Measurements from ENCODE around the gene FHIT. TPM values are rescaled to one million over a fixed set of nuclear protein-coding genes. Genes with fewer than 3 reads are reported as not detected.
A peak's percentile ranks its signal among the peaks of the same experiment; 100 is the strongest.

FHIT gene
- total RNA-seq (ENCODE audit: low replicate concordance): 3.2 and 5.7 TPM in 2 replicates

GRCh38 chr3:61251174-61251972 is at the start of gene FHIT:
FHIT (minus strand) TSS chr3:61251452.
- no peaks in the 10 kb centered on the region for H4K20me1 ChIP-seq (ENCODE audit: low read depth)
- H3K9ac ChIP-seq: peak within 1 kb of the TSS; percentile 46
- H3K9me3 ChIP-seq (ENCODE audit: low read depth): no peaks in the 10 kb centered on the region
- H3K27me3 ChIP-seq: no peaks in the 10 kb centered on the region
- peak within 1 kb of the TSS; percentile 83 for H3K4me3 Mint-ChIP-seq
- peak within 1 kb of the TSS; percentile 47 for H3K27ac Mint-ChIP-seq
- no peaks in the 10 kb centered on the region for H3K9me3 Mint-ChIP-seq
- H2AFZ ChIP-seq (replicated peaks): peak within 1 kb of the TSS; percentile 81
- no peaks in the 10 kb centered on the region for H3K36me3 ChIP-seq
- H3K27me3 Mint-ChIP-seq (ENCODE audit: insufficient read depth, low read depth): peaks cover 3% of the 10 kb centered on the region
- H3K4me1 Mint-ChIP-seq: peaks cover 27% of the 10 kb centered on the region
- no peaks in the 10 kb centered on the region for H3K79me2 ChIP-seq (ENCODE audit: low read depth)
- DNase-seq (ENCODE audit: low spot score): peak; percentile 98
- H3F3A ChIP-seq (ENCODE audit: low read depth): peaks cover 8% of the 10 kb centered on the region
- H3K27ac ChIP-seq: no peak within 1 kb of the TSS
- no peaks in the 10 kb centered on the region for H3K36me3 Mint-ChIP-seq
- peak within 1 kb of the TSS; percentile 79 for H3K4me2 ChIP-seq
- peak within 1 kb of the TSS; percentile 53 for H3K4me3 ChIP-seq
- peaks cover 7% of the 10 kb centered on the region for H3K4me1 ChIP-seq
- TF ChIP-seq, protein P1, sequence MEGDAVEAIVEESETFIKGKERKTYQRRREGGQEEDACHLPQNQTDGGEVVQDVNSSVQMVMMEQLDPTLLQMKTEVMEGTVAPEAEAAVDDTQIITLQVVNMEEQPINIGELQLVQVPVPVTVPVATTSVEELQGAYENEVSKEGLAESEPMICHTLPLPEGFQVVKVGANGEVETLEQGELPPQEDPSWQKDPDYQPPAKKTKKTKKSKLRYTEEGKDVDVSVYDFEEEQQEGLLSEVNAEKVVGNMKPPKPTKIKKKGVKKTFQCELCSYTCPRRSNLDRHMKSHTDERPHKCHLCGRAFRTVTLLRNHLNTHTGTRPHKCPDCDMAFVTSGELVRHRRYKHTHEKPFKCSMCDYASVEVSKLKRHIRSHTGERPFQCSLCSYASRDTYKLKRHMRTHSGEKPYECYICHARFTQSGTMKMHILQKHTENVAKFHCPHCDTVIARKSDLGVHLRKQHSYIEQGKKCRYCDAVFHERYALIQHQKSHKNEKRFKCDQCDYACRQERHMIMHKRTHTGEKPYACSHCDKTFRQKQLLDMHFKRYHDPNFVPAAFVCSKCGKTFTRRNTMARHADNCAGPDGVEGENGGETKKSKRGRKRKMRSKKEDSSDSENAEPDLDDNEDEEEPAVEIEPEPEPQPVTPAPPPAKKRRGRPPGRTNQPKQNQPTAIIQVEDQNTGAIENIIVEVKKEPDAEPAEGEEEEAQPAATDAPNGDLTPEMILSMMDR (IDR thresholded peaks at IDR 0.05): no peak
- TF ChIP-seq EZH2 (IDR thresholded peaks at IDR 0.05) (no peak), EZH2phosphoT487 (IDR thresholded peaks at IDR 0.05) (no peak)

DNA sequence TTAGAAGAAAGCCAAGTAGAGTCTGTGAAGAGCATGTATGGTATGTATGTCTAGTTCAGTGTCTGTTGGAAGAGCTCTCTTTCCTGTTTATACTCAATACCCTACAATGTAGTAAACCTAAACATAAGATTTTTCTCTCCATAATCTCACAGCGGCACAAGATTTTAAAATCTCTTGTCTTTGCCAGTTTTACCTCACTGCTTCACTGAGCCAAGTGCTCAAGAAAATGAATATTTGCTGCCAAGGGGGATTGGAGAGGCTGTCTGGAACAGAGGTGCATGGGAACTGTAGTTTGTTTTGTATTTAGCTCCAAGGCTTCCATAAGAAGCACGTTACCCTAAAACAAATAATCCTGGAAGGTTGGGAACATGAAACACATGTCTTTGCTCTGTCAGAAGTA is 49.5 kb upstream of the FHIT start:
- Histone ChIP-seq H3K27me3 (no peaks in the 10 kb centered on the region), H3K27ac (no peak overlapping the region), H3K4me2 (no peak overlapping the region), H3F3A (ENCODE audit: low read depth) (no peaks in the 10 kb centered on the region), H3K36me3 (no peaks in the 10 kb centered on the region), H4K20me1 (ENCODE audit: low read depth) (no peaks in the 10 kb centered on the region), H3K79me2 (ENCODE audit: low read depth) (no peaks in the 10 kb centered on the region), H3K9ac (no peak overlapping the region), H3K4me3 (no peak overlapping the region), H3K9me3 (ENCODE audit: low read depth) (no peaks in the 10 kb centered on the region), H3K4me1 (no peaks in the 10 kb centered on the region), H2AFZ (replicated peaks) (no peak overlapping the region)
- Mint-ChIP-seq H3K27me3 (ENCODE audit: insufficient read depth, low read depth) (peaks cover 6% of the 10 kb centered on the region), H3K36me3 (no peaks in the 10 kb centered on the region), H3K9me3 (no peaks in the 10 kb centered on the region), H3K4me3 (no peak overlapping the region), H3K27ac (no peak overlapping the region), H3K4me1 (no peaks in the 10 kb centered on the region)
- TF ChIP-seq, protein P1 (IDR thresholded peaks at IDR 0.05): no peak
- TF ChIP-seq EZH2phosphoT487 (IDR thresholded peaks at IDR 0.05): no peak
- no peak for TF ChIP-seq EZH2 (IDR thresholded peaks at IDR 0.05)
- DNase-seq (ENCODE audit: low spot score): no peak

GRCh38 chr3:61300006-61300380 is 48.7 kb upstream of the FHIT start:
- Histone ChIP-seq H4K20me1 (ENCODE audit: low read depth) (no peaks in the 10 kb centered on the region), H3F3A (ENCODE audit: low read depth) (no peaks in the 10 kb centered on the region), H3K4me1 (no peaks in the 10 kb centered on the region), H3K4me2 (no peak overlapping the region), H2AFZ (replicated peaks) (no peak overlapping the region), H3K4me3 (no peak overlapping the region), H3K9me3 (ENCODE audit: low read depth) (no peaks in the 10 kb centered on the region), H3K36me3 (no peaks in the 10 kb centered on the region), H3K27me3 (no peaks in the 10 kb centered on the region), H3K9ac (no peak overlapping the region), H3K79me2 (ENCODE audit: low read depth) (no peaks in the 10 kb centered on the region), H3K27ac (no peak overlapping the region)
- Mint-ChIP-seq H3K9me3 (no peaks in the 10 kb centered on the region), H3K4me1 (no peaks in the 10 kb centered on the region), H3K27ac (no peak overlapping the region), H3K36me3 (no peaks in the 10 kb centered on the region), H3K27me3 (ENCODE audit: insufficient read depth, low read depth) (peaks cover 6% of the 10 kb centered on the region), H3K4me3 (no peak overlapping the region)
- DNase-seq (ENCODE audit: low spot score): no peak
- no peak for TF ChIP-seq EZH2phosphoT487 (IDR thresholded peaks at IDR 0.05)
- TF ChIP-seq, protein P1 (IDR thresholded peaks at IDR 0.05): no peak
- TF ChIP-seq EZH2 (IDR thresholded peaks at IDR 0.05): no peak

Data from neural progenitor cell (in vitro differentiated cells).